CD4-positive, alpha-beta T cell treated with Interleukin-2 at 100 ng/mL for 4 hours (primary cell): ENCODE measurements around the gene SH3RF3.

ENCODE experiments used
- DNase-seq: peaks from one replicate; pipeline ENCODE4 v3.0.0-alpha.2; 2020; ENCODE audit warnings: low spot score

Gene SH3RF3

GRCh38 chr2:109285244-109285651 lies 156.2 kb downstream of the SH3RF3 start:
- DNase-seq, result no peak

- no peak for DNase-seq
Observed at GRCh38 chr2:109287413-109287812, 158.4 kb downstream of the SH3RF3 start.

GRCh38 chr2:109287838-109288237 lies 158.8 kb downstream of the SH3RF3 start:
- DNase-seq, result no peak

GRCh38 chr2:109288544-109289368 lies 159.8 kb downstream of the SH3RF3 start:
- DNase-seq, result no peak

- DNase-seq, result no peak
Observed at GRCh38 chr2:109289504-109290222, 160.7 kb downstream of the SH3RF3 start.

GRCh38 chr2:109290887-109291643 lies 162.1 kb downstream of the SH3RF3 start:
- DNase-seq, result no peak

GRCh38 chr2:109292386-109292785 lies 163.4 kb downstream of the SH3RF3 start:
- no peak for DNase-seq

GRCh38 chr2:109293663-109294062 lies 164.7 kb downstream of the SH3RF3 start:
- no peak for DNase-seq

- DNase-seq, result no peak
Observed at GRCh38 chr2:109294523-109294922, 165.5 kb downstream of the SH3RF3 start.

GRCh38 chr2:109295070-109295780 lies 166.2 kb downstream of the SH3RF3 start:
- DNase-seq, result no peak

- DNase-seq, result no peak
Observed at GRCh38 chr2:109295781-109296117, 166.7 kb downstream of the SH3RF3 start.

GRCh38 chr2:109297566-109298490 lies 168.8 kb downstream of the SH3RF3 start:
- no peak for DNase-seq

GRCh38 chr2:109298851-109299250 lies 169.8 kb downstream of the SH3RF3 start:
- DNase-seq, result no peak

- no peak for DNase-seq
Observed at GRCh38 chr2:109299536-109299935, 170.5 kb downstream of the SH3RF3 start.

GRCh38 chr2:109300582-109300981 lies 171.6 kb downstream of the SH3RF3 start:
- DNase-seq, result no peak

GRCh38 chr2:109301746-109302145 lies 172.7 kb downstream of the SH3RF3 start:
- no peak for DNase-seq

- no peak for DNase-seq
Observed at GRCh38 chr2:109302319-109302718, 173.3 kb downstream of the SH3RF3 start.

- DNase-seq, result no peak
Observed at GRCh38 chr2:109304242-109304641, 175.2 kb downstream of the SH3RF3 start.

GRCh38 chr2:109304731-109305470 lies 175.9 kb downstream of the SH3RF3 start:
- no peak for DNase-seq

GRCh38 chr2:109305490-109306167 lies 176.6 kb downstream of the SH3RF3 start:
- DNase-seq, result no peak
